Ovary (tissue), 9 donors: ENCODE results near the gene FOXC2. TPM values are rescaled to one million over a fixed set of nuclear protein-coding genes. Genes with fewer than 3 reads are reported as not detected.
A peak's percentile ranks its signal among the peaks of the same experiment; 100 is the strongest.

Source experiments
- DNase-seq, 5 donors: peaks; one replicate each; pipeline ENCODE4 v3.0.0-alpha.2; 2019 to 2020
- H3K27ac ChIP-seq, 2 donors: fragments of 200-600 bp; one replicate each; pipeline versions ENCODE4 v1.5.1 to v1.8.0; 2019 to 2022
- H3K27me3 ChIP-seq: fragments of 200-600 bp; one replicate; pipeline ENCODE4 v1.8.0; 2022
- H3K36me3 ChIP-seq: fragments of 200-600 bp; sonication (generic); one replicate; pipeline ENCODE4 v1.5.1; 2019
- H3K4me1 ChIP-seq: one replicate; pipeline ENCODE4 v1.8.1; 2013; ENCODE audit warnings: mild to moderate bottlenecking, moderate library complexity; ENCODE audit not compliant: insufficient read depth
- H3K4me3 ChIP-seq: fragments of 200-600 bp; sonication (generic); one replicate; pipeline ENCODE4 v1.5.1; 2017
- H3K9me3 ChIP-seq, 2 donors: fragments of 200-600 bp in 1 of 2; sonication (generic) in 1 of 2; one replicate each; pipeline versions ENCODE4 v1.5.1 to v1.8.1; 2013 to 2019; ENCODE audit warnings: mild to moderate bottlenecking in 1 of 2, moderate library complexity in 1 of 2
- CTCF ChIP-seq, 3 donors: fragments of 450-650 bp in 2 of 3; fragments of 200-600 bp in 1 of 3; IDR thresholded peaks; one replicate each; pipeline versions ENCODE4 v1.5.1 to v1.8.0; 2016 to 2022; ENCODE audit warnings: antibody characterized with exemption in 3 of 3, mild to moderate bottlenecking in 1 of 3
- EP300 ChIP-seq: sonication (generic); formaldehyde crosslinking; IDR thresholded peaks from one replicate; pipeline ENCODE4 v1.6.1; 2017; ENCODE audit warnings: antibody characterized with exemption
- POLR2A ChIP-seq: fragments of 450-650 bp; IDR thresholded peaks from one replicate; pipeline ENCODE4 v1.6.1; 2017; ENCODE audit warnings: antibody characterized with exemption, mild to moderate bottlenecking, moderate library complexity
- WGBS, 3 donors: extraction: QIAGEN DNeasy Blood & Tissue Kit in 1 of 3; methylation state at CpG; one replicate each; pipeline versions ENCODE4 v1.1.5 to v1.1.7; 2013 to 2017; 5-methylcytosine and 5-hydroxymethylcytosine counted together
- intact Hi-C, 4 donors: fragments of 100-400 bp; cut with DNase I; formaldehyde crosslinking; loops; one replicate each; pipeline versions ENCODE4 v1.11.0 to v1.15.1; 2022 to 2023
- polyA plus RNA-seq, 2 donors: library from polyadenylated mRNA; stranded (reverse); fragments of 200-250 nt in 1 of 2; fragments of 350-450 nt in 1 of 2; fragmentation: Illumina TruSeq in 1 of 2; extraction: RNeasy Lipid Tissue Mini Kit (QIAGEN cat#74804) in 1 of 2; gene quantifications; one replicate each; pipeline ENCODE4 v1.2.3, GENCODE V29; 2013 to 2014
- total RNA-seq, 7 donors: library from RNA; depleted of rRNA in 2 of 7; stranded (reverse); fragments of >200 nt in 2 of 7; fragmentation: NEBNext Ultra II Directional in 3 of 7; extraction: Animal tissue kit (Norgen Biotek cat#: 25700) in 3 of 7; gene quantifications; one replicate each; pipeline versions ENCODE4 v1.1.0 to v1.2.4, GENCODE V29; 2016 to 2023
- donor health status: DM: no; HTN: no; CAD: no; lungs with moderate emphysema.
- donor health status: DM: no; HTN: no; CAD: no.
- donor health status: Bipolar disorder and iron deficiency.
- donor health status: DM: yes; HTN: yes; CAD: no.
- donor health status: DM: no; HTN: no; CAD: no.
- donor health status: DM: yes; HTN: yes; CAD: no.

Gene FOXC2
- total and polyA plus RNA-seq, 9 donors, result 0.10 to 2.5 (median 0.36) TPM

- Histone ChIP-seq H3K4me3 (peak overlapping the region; percentile 96), H3K27me3 (no peaks in the 10 kb centered on the region), H3K36me3 (no peaks in the 10 kb centered on the region), H3K9me3 (no peaks in the 10 kb centered on the region), H3K27ac (no peak overlapping the region), H3K4me1 (peaks cover 7% of the 10 kb centered on the region)
- no peak for DNase-seq
- intact Hi-C loops, result no loop called here
- WGBS, 3 donors, result 13 to 14% (median 13%) methylated on average over 17 of the region's 17 CpGs
- TF ChIP-seq POLR2A, result no peak
- TF ChIP-seq EP300, result no peak
- no peak for TF ChIP-seq CTCF (IDR thresholded peaks at IDR 0.05)
These were observed 10.9 kb upstream of the FOXC2 start for GRCh38 chr16:86555704-86556075.

GRCh38 chr16:86556576-86556975 is 10.1 kb upstream of the FOXC2 start:
- 51 to 64% (median 62%) methylated on average over 5 of the region's 5 CpGs for WGBS, 3 donors
- DNase-seq, result no peak
- H3K4me1 ChIP-seq, result peaks cover 7% of the 10 kb centered on the region
- no peaks in the 10 kb centered on the region for H3K9me3 ChIP-seq
- H3K27ac ChIP-seq, result no peak overlapping the region
- no peaks in the 10 kb centered on the region for H3K36me3 ChIP-seq
- no peaks in the 10 kb centered on the region for H3K27me3 ChIP-seq
- no peak for TF ChIP-seq CTCF (IDR thresholded peaks at IDR 0.05)
- no peak for TF ChIP-seq EP300
- TF ChIP-seq POLR2A, result no peak
- intact Hi-C loops, result no loop called here
- no peak overlapping the region for H3K4me3 ChIP-seq

GRCh38 chr16:86557587-86557986 is 9.0 kb upstream of the FOXC2 start:
- peaks cover 7% of the 10 kb centered on the region for H3K4me1 ChIP-seq
- 50 to 60% (median 56%) methylated on average over 4 of the region's 4 CpGs for WGBS, 3 donors
- no peak for TF ChIP-seq POLR2A
- TF ChIP-seq CTCF (IDR thresholded peaks at IDR 0.05), result no peak
- no peak for TF ChIP-seq EP300
- no peaks in the 10 kb centered on the region for H3K9me3 ChIP-seq
- no peak overlapping the region for H3K4me3 ChIP-seq
- no peak overlapping the region for H3K27ac ChIP-seq
- no peaks in the 10 kb centered on the region for H3K36me3 ChIP-seq
- no peak for DNase-seq
- no peaks in the 10 kb centered on the region for H3K27me3 ChIP-seq
- intact Hi-C loops, result no loop called here

GRCh38 chr16:86558355-86559193 is 8.1 kb upstream of the FOXC2 start:
- Histone ChIP-seq H3K4me1 (peaks cover 7% of the 10 kb centered on the region), H3K9me3 (no peaks in the 10 kb centered on the region), H3K27me3 (no peaks in the 10 kb centered on the region), H3K36me3 (no peaks in the 10 kb centered on the region), H3K27ac (no peak overlapping the region), H3K4me3 (no peak overlapping the region)
- 63 to 65% (median 64%) methylated on average over 28 of the region's 28 CpGs for WGBS, 3 donors
- DNase-seq, result no peak
- intact Hi-C loops, result no loop called here
- no peak for TF ChIP-seq EP300
- TF ChIP-seq CTCF (IDR thresholded peaks at IDR 0.05), result no peak
- no peak for TF ChIP-seq POLR2A
